Measurements from ENCODE around the gene SLC35F1.

The SLC35F1 gene

DNA sequence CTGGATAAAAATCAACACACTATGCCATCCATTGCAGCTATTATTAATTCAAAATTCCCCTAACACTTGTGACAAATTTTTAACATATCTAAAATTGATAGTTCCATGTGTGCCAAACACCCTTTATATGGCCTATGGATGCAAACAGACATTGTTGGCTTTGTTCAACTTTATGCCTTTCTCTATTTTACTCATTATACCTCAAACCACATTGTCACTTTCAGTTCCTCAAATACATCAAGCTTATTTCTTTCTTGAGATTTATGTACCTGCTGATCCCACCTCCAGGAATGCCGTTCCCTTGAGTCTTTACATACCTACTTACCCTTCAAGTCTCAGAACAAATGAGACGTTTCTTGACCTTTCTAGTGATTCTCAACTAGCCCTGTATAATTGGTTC, 447.6 kb downstream of the SLC35F1 start:
- TF ChIP-seq CTCF (IDR thresholded peaks at IDR 0.05; ENCODE audit: low read depth, low read length, missing control alignments): no peak

DNA sequence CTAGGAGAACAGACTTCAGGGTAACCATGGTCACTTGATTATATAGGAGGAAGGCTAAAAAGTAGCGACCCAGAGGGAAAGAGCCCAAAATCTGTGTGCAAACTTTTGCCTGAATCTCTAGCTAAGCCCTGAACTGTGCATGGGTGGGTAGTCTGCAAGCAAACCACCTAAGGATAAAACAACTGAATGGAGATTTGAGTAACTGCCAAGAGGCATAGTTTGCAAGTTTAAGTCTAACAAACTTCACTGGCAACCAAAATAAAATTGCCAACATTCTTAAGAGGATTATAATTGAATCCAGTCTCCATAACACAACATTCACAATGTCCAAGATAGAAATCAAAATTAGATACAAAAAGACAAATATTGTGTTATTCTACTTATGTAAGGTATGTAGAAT, 449.0 kb downstream of the SLC35F1 start:
- DNase-seq (ENCODE audit: low read depth): no peak
- no peak for TF ChIP-seq CTCF (IDR thresholded peaks at IDR 0.05; ENCODE audit: low read depth, low read length, missing control alignments)
- H3K4me3 ChIP-seq (ENCODE audit: low read depth, low read length): no peak overlapping the region

More for the DNA sequence above, 447.6 kb downstream of the SLC35F1 start:
- no peak overlapping the region for H3K4me3 ChIP-seq (ENCODE audit: low read depth, low read length)
- peak; percentile 24 for DNase-seq (ENCODE audit: low read depth)

GRCh38 chr6:118356686-118357085, 449.6 kb downstream of the SLC35F1 start:
- H3K4me3 ChIP-seq (ENCODE audit: low read depth, low read length): no peak overlapping the region
- no peak for TF ChIP-seq CTCF (IDR thresholded peaks at IDR 0.05; ENCODE audit: low read depth, low read length, missing control alignments)
- DNase-seq (ENCODE audit: low read depth): no peak
